Ovary (tissue), 3 donors: Measurements from ENCODE around the gene FANCC.

Experiments used
- EP300 ChIP-seq: sonication (generic); formaldehyde crosslinking; IDR thresholded peaks from one replicate; pipeline ENCODE4 v1.6.1; 2017; ENCODE audit warnings: antibody characterized with exemption
- POLR2A ChIP-seq: fragments of 450-650 bp; IDR thresholded peaks from one replicate; pipeline ENCODE4 v1.6.1; 2017; ENCODE audit warnings: antibody characterized with exemption, mild to moderate bottlenecking, moderate library complexity
- TF ChIP-seq, protein P1 (sequence below), 3 donors: fragments of 450-650 bp in 2 of 3; fragments of 200-600 bp in 1 of 3; IDR thresholded peaks; one replicate each; pipeline versions ENCODE4 v1.5.1 to v1.8.0; 2016 to 2022; ENCODE audit warnings: antibody characterized with exemption in 3 of 3, mild to moderate bottlenecking in 1 of 3
- donor health status: DM: no; HTN: no; CAD: no.

DNA sequence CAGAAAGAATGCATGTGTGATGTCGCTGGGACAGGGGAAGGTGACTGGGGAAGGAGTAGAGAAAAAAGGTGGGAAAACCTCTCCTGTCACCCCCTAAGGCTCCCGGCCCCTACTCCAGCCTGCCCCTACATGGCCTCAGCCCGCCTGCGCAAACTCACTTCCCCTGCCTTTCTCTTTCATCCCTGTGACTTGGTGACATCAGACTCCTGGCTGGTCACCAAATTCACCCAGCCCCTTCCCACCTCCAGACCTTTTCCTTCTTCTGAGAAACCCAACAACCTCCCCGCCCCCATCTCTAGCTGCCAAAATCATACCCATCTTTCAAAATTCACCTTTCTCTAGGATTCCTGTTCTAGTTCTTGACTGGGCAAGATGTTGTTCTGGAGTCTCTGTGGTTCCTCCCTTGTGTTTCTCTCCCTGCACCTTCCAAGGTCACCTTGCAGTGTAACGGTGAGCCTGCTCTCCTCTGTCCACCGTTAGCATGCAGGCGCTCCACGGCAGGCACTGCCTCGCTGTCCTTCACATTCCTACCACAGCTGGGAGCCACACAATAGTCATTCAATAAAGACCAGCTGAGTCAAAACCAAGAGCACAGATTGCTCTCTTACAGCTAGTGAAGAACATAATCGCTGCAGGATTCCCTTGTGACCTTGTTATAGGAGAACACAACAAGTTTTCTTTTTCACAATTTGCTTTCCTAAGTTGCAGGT, 134.5 kb downstream of the FANCC start:
- TF ChIP-seq POLR2A (no peak), EP300 (no peak)
- TF ChIP-seq, protein P1, sequence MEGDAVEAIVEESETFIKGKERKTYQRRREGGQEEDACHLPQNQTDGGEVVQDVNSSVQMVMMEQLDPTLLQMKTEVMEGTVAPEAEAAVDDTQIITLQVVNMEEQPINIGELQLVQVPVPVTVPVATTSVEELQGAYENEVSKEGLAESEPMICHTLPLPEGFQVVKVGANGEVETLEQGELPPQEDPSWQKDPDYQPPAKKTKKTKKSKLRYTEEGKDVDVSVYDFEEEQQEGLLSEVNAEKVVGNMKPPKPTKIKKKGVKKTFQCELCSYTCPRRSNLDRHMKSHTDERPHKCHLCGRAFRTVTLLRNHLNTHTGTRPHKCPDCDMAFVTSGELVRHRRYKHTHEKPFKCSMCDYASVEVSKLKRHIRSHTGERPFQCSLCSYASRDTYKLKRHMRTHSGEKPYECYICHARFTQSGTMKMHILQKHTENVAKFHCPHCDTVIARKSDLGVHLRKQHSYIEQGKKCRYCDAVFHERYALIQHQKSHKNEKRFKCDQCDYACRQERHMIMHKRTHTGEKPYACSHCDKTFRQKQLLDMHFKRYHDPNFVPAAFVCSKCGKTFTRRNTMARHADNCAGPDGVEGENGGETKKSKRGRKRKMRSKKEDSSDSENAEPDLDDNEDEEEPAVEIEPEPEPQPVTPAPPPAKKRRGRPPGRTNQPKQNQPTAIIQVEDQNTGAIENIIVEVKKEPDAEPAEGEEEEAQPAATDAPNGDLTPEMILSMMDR (IDR thresholded peaks at IDR 0.05): peak in 2 of 3 donors; percentile 18 to 33
